ENCODE results near the gene RXRB.
"Not testable (repeated sequence)": the region's sequence is repeated elsewhere in the genome, so short reads cannot be mapped to it uniquely, and the experiment has no call there.

RXRB gene

GRCh38 chr6:33200219-33201146 lies at the start of gene RXRB, which contains the start of gene SLC39A7:
Gene RXRB, minus strand, starts transcription at chr6:33200665. Its CDS starts 189 bp downstream, at chr6:33200476.
Gene SLC39A7, plus strand, starts transcription at chr6:33200867. Its CDS starts 379 bp downstream, at chr6:33201246.
- DNase-seq (ENCODE audit: low spot score), result peak; percentile 98

GRCh38 chr6:33249732-33250630 lies 49.5 kb upstream of the RXRB start:
- peak; percentile 5 for DNase-seq (ENCODE audit: low spot score)

- peak; percentile 93 for DNase-seq (ENCODE audit: low spot score)
Measured at GRCh38 chr6:33248932-33249731, 48.7 kb upstream of the RXRB start.

- DNase-seq (ENCODE audit: low spot score), result no peak
Measured at GRCh38 chr6:33248643-33248931, 48.1 kb upstream of the RXRB start.

GRCh38 chr6:33247977-33248642 lies 47.6 kb upstream of the RXRB start:
- DNase-seq (ENCODE audit: low spot score), result peak; percentile 92

GRCh38 chr6:33243476-33243875 lies 43.0 kb upstream of the RXRB start:
- no peak for DNase-seq (ENCODE audit: low spot score)

GRCh38 chr6:33241968-33242367 lies 41.5 kb upstream of the RXRB start:
- DNase-seq (ENCODE audit: low spot score), result no peak

GRCh38 chr6:33237741-33238140 lies 37.3 kb upstream of the RXRB start:
- DNase-seq (ENCODE audit: low spot score), result no peak

- DNase-seq (ENCODE audit: low spot score), result no peak
Measured at GRCh38 chr6:33236852-33237251, 36.4 kb upstream of the RXRB start.

GRCh38 chr6:33236328-33236727 lies 35.9 kb upstream of the RXRB start:
- DNase-seq (ENCODE audit: low spot score), result no peak

GRCh38 chr6:33235221-33235634 lies 34.8 kb upstream of the RXRB start:
- DNase-seq (ENCODE audit: low spot score), result no peak

- DNase-seq (ENCODE audit: low spot score), result not testable (repeated sequence)
Measured at GRCh38 chr6:33226503-33227120, 26.1 kb upstream of the RXRB start.

- no peak for DNase-seq (ENCODE audit: low spot score)
Measured at GRCh38 chr6:33217681-33218080, 17.2 kb upstream of the RXRB start.

GRCh38 chr6:33217246-33217645 lies 16.8 kb upstream of the RXRB start:
- DNase-seq (ENCODE audit: low spot score), result no peak

- DNase-seq (ENCODE audit: low spot score), result no peak
Measured at GRCh38 chr6:33216117-33216649, 15.7 kb upstream of the RXRB start.

GRCh38 chr6:33215271-33216116 lies 15.0 kb upstream of the RXRB start:
- no peak for DNase-seq (ENCODE audit: low spot score)

- no peak for DNase-seq (ENCODE audit: low spot score)
Measured at GRCh38 chr6:33213989-33214335, 13.5 kb upstream of the RXRB start.

- no peak for DNase-seq (ENCODE audit: low spot score)
Measured at GRCh38 chr6:33213166-33213988, 12.9 kb upstream of the RXRB start.

GRCh38 chr6:33212857-33213165 lies 12.3 kb upstream of the RXRB start:
- DNase-seq (ENCODE audit: low spot score), result no peak
